Measurements from ENCODE around the gene SEC23IP. TPM values are rescaled to one million over a fixed set of nuclear protein-coding genes. Genes with fewer than 3 reads are reported as not detected.

SEC23IP gene
- total RNA-seq, 1 experiment from 2014 or later = 60.5 TPM

GRCh38 chr10:119893845-119894427 lies 1.4 kb downstream of the SEC23IP start:
- intact Hi-C loops (cut with micrococcal nuclease) = loop anchor here (10.0 kb wide), 1 partner anchor 209 kb away; no protein-coding TSS in a partner anchor
- POLR2A ChIA-PET = interaction anchor here (0.8 to 7.1 kb wide), 4 partner anchors 11 to 297 kb away, joined by 3 to 122 read pairs (median 6); partner anchors contain the start of genes MCMBP and TIAL1
- peaks cover 44% of the 10 kb centered on the region for H3K4me1 Mint-ChIP-seq (ENCODE audit: insufficient read depth, unreplicated experiment)
- H3K27ac Mint-ChIP-seq (ENCODE audit: low read depth, unreplicated experiment) = peak overlapping the region; percentile 88
- CTCF ChIA-PET = interaction anchor here (0.5 to 1.6 kb wide), 8 partner anchors 21 to 338 kb away, joined by 3 to 4 read pairs (median 3); partner anchors contain the start of gene MCMBP
- no peak for TF ChIP-seq CTCF (IDR thresholded peaks at IDR 0.05; ENCODE audit: unreplicated experiment)
- no TSS peak for BruUV-seq (replicated peaks)
- peaks cover 23% of the 10 kb centered on the region for H3K36me3 Mint-ChIP-seq (ENCODE audit: insufficient read depth, unreplicated experiment)
- H3K9me3 Mint-ChIP-seq (ENCODE audit: unreplicated experiment) = no peaks in the 10 kb centered on the region
- peak overlapping the region; percentile 91 for H3K4me3 Mint-ChIP-seq (ENCODE audit: unreplicated experiment)
- no peak for DNase-seq (ENCODE audit: unreplicated experiment)
- H3K27me3 Mint-ChIP-seq (ENCODE audit: insufficient read depth, unreplicated experiment) = no peaks in the 10 kb centered on the region

- CTCF ChIA-PET = interaction anchor here (0.7 to 2.3 kb wide), 4 partner anchors 23 to 288 kb away, joined by 3 to 9 read pairs (median 4); no protein-coding TSS in a partner anchor
- BruUV-seq (replicated peaks) = no TSS peak
- intact Hi-C loops (cut with micrococcal nuclease) = loop anchor here (10.0 kb wide), 1 partner anchor 211 kb away; no protein-coding TSS in a partner anchor
- TF ChIP-seq CTCF (IDR thresholded peaks at IDR 0.05; ENCODE audit: unreplicated experiment) = no peak
- Mint-ChIP-seq H3K36me3 (ENCODE audit: insufficient read depth, unreplicated experiment) (peaks cover 43% of the 10 kb centered on the region), H3K4me3 (ENCODE audit: unreplicated experiment) (peak overlapping the region; percentile 61), H3K27ac (ENCODE audit: low read depth, unreplicated experiment) (peak overlapping the region; percentile 88), H3K4me1 (ENCODE audit: insufficient read depth, unreplicated experiment) (peaks cover 44% of the 10 kb centered on the region), H3K27me3 (ENCODE audit: insufficient read depth, unreplicated experiment) (no peaks in the 10 kb centered on the region), H3K9me3 (ENCODE audit: unreplicated experiment) (no peaks in the 10 kb centered on the region)
- DNase-seq (ENCODE audit: unreplicated experiment) = peak; percentile 78
- POLR2A ChIA-PET = interaction anchor here (0.7 to 7.1 kb wide), 8 partner anchors 23 to 209 kb away, joined by 3 to 122 read pairs (median 5); partner anchors contain the start of gene MCMBP
Measured at GRCh38 chr10:119896061-119896655, 3.6 kb downstream of the SEC23IP start.

- BruUV-seq (replicated peaks) = no TSS peak
- H3K27me3 Mint-ChIP-seq (ENCODE audit: insufficient read depth, unreplicated experiment) = no peaks in the 10 kb centered on the region
- peak overlapping the region; percentile 61 for H3K4me3 Mint-ChIP-seq (ENCODE audit: unreplicated experiment)
- TF ChIP-seq CTCF (IDR thresholded peaks at IDR 0.05; ENCODE audit: unreplicated experiment) = no peak
- peak; percentile 42 for DNase-seq (ENCODE audit: unreplicated experiment)
- ChIA-PET CTCF (interaction anchor here (0.7 to 2.3 kb wide), 5 partner anchors 24 to 840 kb away, joined by 3 to 9 read pairs (median 4); no protein-coding TSS in a partner anchor), POLR2A (interaction anchor here (0.5 to 1.4 kb wide), 9 partner anchors 24 to 304 kb away, joined by 3 to 8 read pairs (median 5); partner anchors contain the start of gene MCMBP)
- peaks cover 44% of the 10 kb centered on the region for H3K36me3 Mint-ChIP-seq (ENCODE audit: insufficient read depth, unreplicated experiment)
- peak overlapping the region; percentile 88 for H3K27ac Mint-ChIP-seq (ENCODE audit: low read depth, unreplicated experiment)
- intact Hi-C loops (cut with micrococcal nuclease) = loop anchor here (10.0 kb wide), 1 partner anchor 212 kb away; no protein-coding TSS in a partner anchor
- H3K9me3 Mint-ChIP-seq (ENCODE audit: unreplicated experiment) = no peaks in the 10 kb centered on the region
- H3K4me1 Mint-ChIP-seq (ENCODE audit: insufficient read depth, unreplicated experiment) = peaks cover 42% of the 10 kb centered on the region
Measured at GRCh38 chr10:119896937-119897770, 4.6 kb downstream of the SEC23IP start.
